PC-3 (cell line): ENCODE results near the gene CNTN4. TPM values are rescaled to one million over a fixed set of nuclear protein-coding genes. Genes with fewer than 3 reads are reported as not detected.
"Not testable (repeated sequence)": the region's sequence is repeated elsewhere in the genome, so short reads cannot be mapped to it uniquely, and the experiment has no call there.

Experiments used
- ATAC-seq: fragments of 200-7000 bp; cut with Tn5 transposase; 2 replicates; pipeline ENCODE4 v1.9.1; 2020; ENCODE audit warnings: mild to moderate bottlenecking, moderate library complexity
- BruUV-seq: library from RNA; stranded (reverse); fragments of 400-500 nt; replicated peaks from 2 replicates; lab custom pipeline; 2021; lab: Mats Ljungman, UMichigan
- CTCF ChIA-PET: fragments of 300-600 bp; sonication (Branson Sonifier 250); formaldehyde crosslinking; loops from one replicate; lab custom pipeline; 2022; ENCODE audit warnings: antibody characterized with exemption; lab: Charles Lee
- POLR2A ChIA-PET: fragments of 300-600 bp; sonication (Branson Sonifier 250); formaldehyde crosslinking; loops from one replicate; lab custom pipeline; 2022; ENCODE audit warnings: antibody characterized with exemption; ENCODE audit not compliant: unreplicated experiment; lab: Charles Lee
- DNase-seq: peaks from one replicate; pipeline ENCODE4 v3.0.0-alpha.2; 2015
- H2AFZ ChIP-seq: fragments of 300-600 bp; sonication (generic); 2 replicates; pipeline ENCODE4 v1.6.0; 2016; ENCODE audit warnings: antibody characterized with exemption, low read length
- H3F3A ChIP-seq: fragments of 300-600 bp; sonication (generic); one replicate; pipeline ENCODE4 v1.6.0; 2017; ENCODE audit warnings: antibody characterized with exemption, low read length, control low read depth, mild to moderate bottlenecking; ENCODE audit not compliant: unreplicated experiment
- H3K27ac ChIP-seq: fragments of 300-600 bp; sonication (generic); 2 replicates; pipeline ENCODE4 v1.5.1; 2016; ENCODE audit warnings: mild to moderate bottlenecking, low read length
- H3K27me3 ChIP-seq: fragments of 300-600 bp; sonication (generic); 2 replicates; pipeline ENCODE4 v1.6.1; 2016; ENCODE audit warnings: low read length, mixed read lengths
- H3K36me3 ChIP-seq: fragments of 300-600 bp; sonication (generic); 2 replicates; pipeline ENCODE4 v1.6.1; 2016; ENCODE audit warnings: low read depth, mixed run types, low read length, mixed read lengths
- H3K4me1 ChIP-seq: fragments of 300-600 bp; sonication (generic); 2 replicates; pipeline ENCODE4 v1.5.1; 2016; ENCODE audit warnings: low read length; ENCODE audit not compliant: insufficient read depth
- H3K4me2 ChIP-seq: fragments of 300-600 bp; sonication (generic); 2 replicates; pipeline ENCODE4 v1.6.0; 2016; ENCODE audit warnings: low read length
- H3K4me3 ChIP-seq: fragments of 300-600 bp; sonication (generic); 2 replicates; pipeline ENCODE4 v1.5.1; 2016; ENCODE audit warnings: mild to moderate bottlenecking, low read length, mixed read lengths
- H3K79me2 ChIP-seq: fragments of 300-600 bp; sonication (generic); 2 replicates; pipeline ENCODE4 v1.6.1; 2017; ENCODE audit warnings: low read length, mixed read lengths
- H3K9ac ChIP-seq: fragments of 300-600 bp; sonication (generic); 2 replicates; pipeline ENCODE4 v1.6.0; 2016; ENCODE audit warnings: mild to moderate bottlenecking, low read length
- H3K9me2 ChIP-seq: fragments of 300-600 bp; sonication (generic); replicated peaks from 2 replicates; pipeline ENCODE4 v1.6.1; 2016; ENCODE audit warnings: mixed run types, low read length, mixed read lengths
- H3K9me3 ChIP-seq: fragments of 300-600 bp; sonication (generic); 2 replicates; pipeline ENCODE4 v1.6.1; 2016; ENCODE audit warnings: low read length, mixed read lengths
- H4K20me1 ChIP-seq: fragments of 300-600 bp; sonication (generic); 2 replicates; pipeline ENCODE4 v1.6.1; 2016; ENCODE audit warnings: low read length, mixed read lengths
- EZH2 ChIP-seq: fragments of 300-600 bp; sonication (generic); IDR thresholded peaks from one replicate; pipeline ENCODE4 v1.6.1; 2017; ENCODE audit warnings: antibody characterized with exemption, mild to moderate bottlenecking, low read length; ENCODE audit not compliant: unreplicated experiment
- EZH2phosphoT487 ChIP-seq: fragments of 300-600 bp; sonication (generic); IDR thresholded peaks from 2 replicates; pipeline ENCODE4 v1.6.1; 2018; ENCODE audit warnings: mild to moderate bottlenecking, antibody characterized with exemption, low read length, borderline replicate concordance
- intact Hi-C: fragments of 100-400 bp; cut with micrococcal nuclease; formaldehyde crosslinking; loops from 2 replicates; pipeline ENCODE4 v1.9.0; 2023
- total RNA-seq: library from RNA; depleted of rRNA; stranded (reverse); fragments of >200 nt; gene quantifications from 2 replicates; pipeline ENCODE4 v1.2.3, GENCODE V29; 2014
- TF ChIP-seq, protein P1 (sequence below): fragments of 300-600 bp; sonication (generic); conservative IDR thresholded peaks from 2 replicates; pipeline ENCODE4 v1.5.1; 2017; ENCODE audit warnings: antibody characterized with exemption, low read depth, mild to moderate bottlenecking, low read length

Gene CNTN4
- total RNA-seq, 1 experiment from 2014 or later: not detected

- CTCF ChIA-PET: no interaction called here
Observed at GRCh38 chr3:2807514-2807913, 708.8 kb downstream of the CNTN4 start.

DNA sequence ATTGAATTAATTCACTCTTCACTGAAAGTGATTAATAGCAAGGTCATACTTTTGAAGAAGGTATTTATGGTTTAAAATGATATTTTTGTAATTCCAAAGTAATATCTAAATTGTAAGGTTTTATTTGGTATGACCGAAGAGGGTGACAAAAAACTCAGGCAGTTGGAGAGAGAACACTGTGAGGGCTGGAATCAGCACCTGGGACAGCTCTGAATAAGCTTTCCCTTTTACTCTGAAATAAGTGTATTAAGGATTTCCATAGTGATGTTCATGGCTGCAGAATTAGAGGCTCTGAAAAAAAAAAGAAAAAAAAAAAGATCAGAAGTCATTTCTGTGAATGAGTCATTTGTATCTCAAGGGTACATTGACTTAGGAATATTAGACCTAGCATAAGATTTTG lies 712.1 kb downstream of the CNTN4 start:
- H3K4me3 ChIP-seq: no peak overlapping the region
- H3K9me2 ChIP-seq: no peaks in the 10 kb centered on the region
- ATAC-seq (no peak), DNase-seq (peak; percentile 3)
- H3K36me3 ChIP-seq: no peaks in the 10 kb centered on the region
- H3K27me3 ChIP-seq: no peaks in the 10 kb centered on the region
- H3K4me2 ChIP-seq: no peak overlapping the region
- no peak overlapping the region for H3K9ac ChIP-seq
- POLR2A ChIA-PET: no interaction called here
- H3F3A ChIP-seq: no peaks in the 10 kb centered on the region
- CTCF ChIA-PET: no interaction called here
- H3K9me3 ChIP-seq: peaks cover 3% of the 10 kb centered on the region; the same call in 1 of the 2 replicates
- H3K4me1 ChIP-seq: no peaks in the 10 kb centered on the region
- no peak overlapping the region for H3K27ac ChIP-seq
- no peak for TF ChIP-seq EZH2phosphoT487
- no peak for TF ChIP-seq EZH2
- TF ChIP-seq, protein P1, sequence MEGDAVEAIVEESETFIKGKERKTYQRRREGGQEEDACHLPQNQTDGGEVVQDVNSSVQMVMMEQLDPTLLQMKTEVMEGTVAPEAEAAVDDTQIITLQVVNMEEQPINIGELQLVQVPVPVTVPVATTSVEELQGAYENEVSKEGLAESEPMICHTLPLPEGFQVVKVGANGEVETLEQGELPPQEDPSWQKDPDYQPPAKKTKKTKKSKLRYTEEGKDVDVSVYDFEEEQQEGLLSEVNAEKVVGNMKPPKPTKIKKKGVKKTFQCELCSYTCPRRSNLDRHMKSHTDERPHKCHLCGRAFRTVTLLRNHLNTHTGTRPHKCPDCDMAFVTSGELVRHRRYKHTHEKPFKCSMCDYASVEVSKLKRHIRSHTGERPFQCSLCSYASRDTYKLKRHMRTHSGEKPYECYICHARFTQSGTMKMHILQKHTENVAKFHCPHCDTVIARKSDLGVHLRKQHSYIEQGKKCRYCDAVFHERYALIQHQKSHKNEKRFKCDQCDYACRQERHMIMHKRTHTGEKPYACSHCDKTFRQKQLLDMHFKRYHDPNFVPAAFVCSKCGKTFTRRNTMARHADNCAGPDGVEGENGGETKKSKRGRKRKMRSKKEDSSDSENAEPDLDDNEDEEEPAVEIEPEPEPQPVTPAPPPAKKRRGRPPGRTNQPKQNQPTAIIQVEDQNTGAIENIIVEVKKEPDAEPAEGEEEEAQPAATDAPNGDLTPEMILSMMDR: no peak
- H3K79me2 ChIP-seq: no peaks in the 10 kb centered on the region
- H4K20me1 ChIP-seq: no peaks in the 10 kb centered on the region
- no peak overlapping the region for H2AFZ ChIP-seq
- intact Hi-C loops: no loop called here
- no TSS peak for BruUV-seq

More at GRCh38 chr3:2807514-2807913, 708.8 kb downstream of the CNTN4 start:
- no peaks in the 10 kb centered on the region for H3K79me2 ChIP-seq
- no peak overlapping the region for H3K4me3 ChIP-seq
- H3F3A ChIP-seq: no peaks in the 10 kb centered on the region
- H2AFZ ChIP-seq: no peak overlapping the region
- H3K9me3 ChIP-seq: 0 out of 2 replicates have a peak, but pooled peaks cover 7% of the 10 kb centered on the region
- no TSS peak for BruUV-seq
- POLR2A ChIA-PET: no interaction called here
- DNase-seq: no peak
- ATAC-seq: no peak
- H3K36me3 ChIP-seq: no peaks in the 10 kb centered on the region
- H3K9ac ChIP-seq: no peak overlapping the region
- no peaks in the 10 kb centered on the region for H3K9me2 ChIP-seq
- H4K20me1 ChIP-seq: no peaks in the 10 kb centered on the region
- no peaks in the 10 kb centered on the region for H3K27me3 ChIP-seq
- TF ChIP-seq EZH2: no peak
- no peaks in the 10 kb centered on the region for H3K4me1 ChIP-seq
- intact Hi-C loops: no loop called here
- no peak overlapping the region for H3K4me2 ChIP-seq
- no peak overlapping the region for H3K27ac ChIP-seq

GRCh38 chr3:2819571-2819970 lies 720.9 kb downstream of the CNTN4 start:
- Histone ChIP-seq H3K27me3 (no peaks in the 10 kb centered on the region), H3K4me2 (no peak overlapping the region), H3K79me2 (no peaks in the 10 kb centered on the region), H3K4me3 (no peak overlapping the region), H3K9me2 (no peaks in the 10 kb centered on the region), H3K36me3 (no peaks in the 10 kb centered on the region), H3F3A (no peaks in the 10 kb centered on the region), H4K20me1 (no peaks in the 10 kb centered on the region), H2AFZ (no peak overlapping the region), H3K4me1 (no peaks in the 10 kb centered on the region), H3K9me3 (peaks cover 20% of the 10 kb centered on the region; the same call in 1 of the 2 replicates), H3K27ac (no peak overlapping the region), H3K9ac (no peak overlapping the region)
- ChIA-PET CTCF (no interaction called here), POLR2A (no interaction called here)
- ATAC-seq: no peak
- TF ChIP-seq, protein P1: no peak
- TF ChIP-seq EZH2phosphoT487: no peak
- no peak for TF ChIP-seq EZH2
- intact Hi-C loops: no loop called here
- BruUV-seq: no TSS peak
- no peak for DNase-seq

DNA sequence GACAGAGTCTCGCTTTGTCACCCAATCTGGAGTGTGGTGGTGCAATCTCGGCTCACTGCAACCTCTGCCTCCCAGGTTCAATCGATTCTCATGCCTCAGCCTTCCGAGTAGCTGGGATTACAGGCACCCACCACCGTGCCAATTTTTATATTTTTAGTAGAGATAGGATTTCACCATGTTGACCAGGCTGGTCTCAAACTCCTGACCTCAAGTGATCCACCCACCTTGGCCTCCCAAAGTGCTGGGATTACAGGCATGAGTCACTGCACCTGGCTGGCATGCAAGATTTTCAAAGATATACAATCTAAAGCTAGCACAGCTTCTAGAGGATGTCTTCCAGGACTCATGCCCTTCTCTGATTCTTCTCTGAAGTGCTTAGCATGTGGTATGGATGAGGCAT lies 722.3 kb downstream of the CNTN4 start:
- H3K36me3 ChIP-seq, H3K79me2 ChIP-seq, H3K4me3 ChIP-seq, H3K27ac ChIP-seq, DNase-seq, POLR2A ChIA-PET, H3K9ac ChIP-seq, ATAC-seq, H3K4me1 ChIP-seq, intact Hi-C loops, H2AFZ ChIP-seq, CTCF ChIA-PET, H3K4me2 ChIP-seq, H3F3A ChIP-seq, H3K9me2 ChIP-seq, BruUV-seq, H3K27me3 ChIP-seq, H4K20me1 ChIP-seq: not testable (repeated sequence)
- H3K9me3 ChIP-seq: peaks cover 20% of the 10 kb centered on the region; the same call in 1 of the 2 replicates
